Activated CD8-positive, alpha-beta memory T cell treated with anti-CD3 and anti-CD28 coated beads, Interleukin-2, amount 10 ng/mL, durations not matched to agents 7 days and 5 days (primary cell): ENCODE measurements around the gene RNF224. TPM values are rescaled to one million over a fixed set of nuclear protein-coding genes. Genes with fewer than 3 reads are reported as not detected.
"Not testable (repeated sequence)": the region's sequence is repeated elsewhere in the genome, so short reads cannot be mapped to it uniquely, and the experiment has no call there.

Experiments
- ATAC-seq: fragments of 150-1000 bp; cut with Tn5 transposase; one replicate; pipeline ENCODE4 v1.10.0; 2021; ENCODE audit warnings: moderate library complexity
- CTCF ChIA-PET: fragments of 350-600 bp; sonication (Branson Sonifier 250); formaldehyde crosslinking; loops from one replicate; lab custom pipeline; 2021; ENCODE audit warnings: antibody characterized with exemption; lab: Charles Lee
- DNase-seq: peaks from one replicate; pipeline ENCODE4 v3.0.0-alpha.2; 2020
- H3K27ac Mint-ChIP-seq: one replicate; pipeline ENCODE4 v1.8.0; 2021; ENCODE audit warnings: mild to moderate bottlenecking, mixed read lengths
- H3K27me3 Mint-ChIP-seq: one replicate; pipeline ENCODE4 v1.8.0; 2021; ENCODE audit warnings: mixed read lengths
- H3K36me3 Mint-ChIP-seq: one replicate; pipeline ENCODE4 v1.8.0; 2021; ENCODE audit warnings: mild to moderate bottlenecking, mixed read lengths
- H3K4me1 Mint-ChIP-seq: one replicate; pipeline ENCODE4 v1.8.0; 2021; ENCODE audit warnings: mixed read lengths
- H3K4me3 Mint-ChIP-seq: one replicate; pipeline ENCODE4 v1.8.0; 2021; ENCODE audit warnings: mild to moderate bottlenecking, moderate library complexity, mixed read lengths
- H3K9me3 Mint-ChIP-seq: one replicate; pipeline ENCODE4 v1.8.0; 2022; ENCODE audit warnings: low read depth, mixed read lengths
- total RNA-seq, 2 experiments: library from RNA; stranded (reverse); gene quantifications; one replicate each; pipeline ENCODE4 v1.2.3, GENCODE V29; 2021

RNF224 gene
- total RNA-seq, 2 experiments from 2014 or later: not detected

DNA sequence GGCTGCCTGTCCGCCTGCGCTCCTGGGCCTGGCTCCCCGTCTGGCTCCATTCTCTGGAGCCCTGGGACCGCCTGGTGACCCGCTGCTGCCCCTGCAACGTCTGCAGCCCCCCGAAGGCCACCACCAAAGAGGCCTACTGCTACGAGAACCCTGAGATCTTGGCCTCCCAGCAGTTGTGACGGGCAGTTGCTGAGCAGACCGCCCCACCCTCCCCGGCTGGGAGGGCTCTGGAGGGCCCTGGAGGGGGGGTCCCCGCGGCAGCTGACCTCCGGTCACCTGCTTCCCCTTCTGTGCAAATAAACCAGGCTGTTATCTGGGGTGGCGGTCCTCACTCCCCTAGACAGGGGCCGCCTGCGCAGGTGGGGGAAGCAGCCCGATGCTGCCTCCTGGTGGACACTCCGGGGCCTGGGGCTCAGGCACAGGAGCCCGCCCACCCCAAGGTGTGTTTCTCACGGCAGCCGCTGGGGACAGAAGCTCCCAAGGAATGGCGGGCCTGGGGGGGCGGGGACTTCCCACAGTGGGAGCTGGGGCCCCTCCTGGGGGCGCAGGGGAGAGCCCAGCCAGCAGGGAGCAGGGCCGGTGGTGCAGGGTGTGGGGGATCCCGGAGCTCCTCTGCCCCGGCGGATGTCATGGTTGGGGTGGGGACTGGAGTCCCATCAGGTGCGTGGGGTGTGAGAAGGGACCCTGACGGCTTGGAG, 9.1 kb downstream of the RNF224 start:
- peak; percentile 93 for DNase-seq
- Mint-ChIP-seq H3K4me3 (no peak overlapping the region), H3K4me1 (peaks cover 12% of the 10 kb centered on the region), H3K27ac (no peak overlapping the region), H3K36me3 (peaks cover 4% of the 10 kb centered on the region), H3K27me3 (no peaks in the 10 kb centered on the region), H3K9me3 (no peaks in the 10 kb centered on the region)
- peak; percentile 32 for ATAC-seq
- CTCF ChIA-PET: interaction anchor here (0.5 to 7.1 kb wide), 55 partner anchors 11 to 448 kb away, joined by 3 to 110 read pairs (median 5); partner anchors contain the start of genes ANAPC2, CYSRT1, DPP7 and GRIN1

DNA sequence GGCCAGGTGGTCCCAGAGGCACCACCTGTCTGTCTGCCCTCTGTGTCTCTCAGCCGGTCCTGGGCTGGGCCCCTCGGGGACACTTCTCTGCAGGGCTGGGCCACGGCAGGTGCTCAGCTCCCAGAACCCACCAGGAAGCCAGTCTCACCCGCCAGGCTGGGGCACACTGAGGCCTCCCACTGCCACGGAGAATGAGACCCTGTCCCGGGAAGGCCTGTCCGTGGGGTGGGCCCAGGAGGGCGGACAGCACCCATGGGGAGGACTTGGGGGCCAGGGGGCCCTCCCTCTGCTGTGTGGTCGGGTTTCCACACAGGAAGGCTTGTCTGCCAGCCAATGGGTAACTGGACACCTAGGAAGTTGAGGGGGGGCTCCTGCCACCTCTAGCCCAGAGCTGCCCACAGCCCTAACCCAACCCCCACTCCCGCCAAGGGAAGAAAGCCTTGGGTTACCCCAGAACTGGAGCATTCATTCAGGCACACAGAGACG, 9.7 kb downstream of the RNF224 start:
- no peak overlapping the region for H3K4me3 Mint-ChIP-seq
- CTCF ChIA-PET: interaction anchor here (0.6 to 7.1 kb wide), 52 partner anchors 10 to 449 kb away, joined by 3 to 110 read pairs (median 5); partner anchors contain the start of genes ANAPC2, CYSRT1, DPP7 and GRIN1
- H3K4me1 Mint-ChIP-seq: peaks cover 12% of the 10 kb centered on the region
- H3K36me3 Mint-ChIP-seq: peaks cover 5% of the 10 kb centered on the region
- no peaks in the 10 kb centered on the region for H3K9me3 Mint-ChIP-seq
- ATAC-seq (no peak), DNase-seq (peak; percentile 49)
- no peaks in the 10 kb centered on the region for H3K27me3 Mint-ChIP-seq
- H3K27ac Mint-ChIP-seq: no peak overlapping the region

DNA sequence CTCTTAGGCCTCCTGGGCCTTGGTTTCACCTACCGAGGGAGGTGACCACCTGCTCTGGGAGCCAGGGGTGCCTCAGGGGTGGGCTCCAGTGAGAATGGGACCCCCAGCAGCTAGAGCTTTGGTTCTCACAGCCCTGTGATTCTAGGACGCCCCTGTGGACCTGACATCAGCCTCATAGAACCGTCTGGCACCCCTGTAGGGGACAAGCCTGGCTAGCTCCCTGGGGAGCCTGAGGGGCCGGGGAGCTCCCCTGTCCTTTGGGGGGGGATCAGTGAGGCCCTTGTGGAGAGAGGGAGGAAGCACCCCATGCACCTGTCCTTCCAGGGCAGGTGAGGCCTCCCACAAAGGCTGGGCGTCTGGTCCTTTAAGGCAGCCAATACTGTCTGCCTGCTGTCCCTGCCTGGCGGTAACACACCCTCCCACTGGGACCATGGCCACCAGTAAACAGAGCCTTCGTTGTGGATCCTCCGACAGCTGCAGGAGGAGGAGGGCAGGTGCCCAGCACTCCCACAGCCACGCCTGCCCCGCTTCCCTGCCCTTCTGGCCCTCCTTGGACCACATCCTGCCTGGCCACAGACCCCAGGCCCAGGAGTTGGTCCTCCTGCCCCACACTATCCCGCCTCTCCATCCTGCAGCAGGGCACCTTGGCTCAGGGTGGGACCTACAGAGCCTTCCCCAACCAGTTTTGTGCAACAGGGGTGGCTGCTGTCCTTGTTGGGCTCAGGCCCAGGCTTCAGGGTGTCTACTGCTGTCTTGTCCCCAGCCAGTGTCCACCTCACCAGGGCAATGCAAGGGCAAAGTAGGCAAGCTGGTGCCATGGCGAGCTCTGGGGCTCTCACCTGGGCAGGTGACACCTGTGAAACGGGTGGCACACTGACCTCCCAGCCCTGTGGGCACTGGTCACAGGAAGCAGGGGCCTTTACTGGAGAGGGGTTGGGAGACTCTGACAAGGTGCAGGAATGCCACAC, 10.7 kb downstream of the RNF224 start:
- ATAC-seq (no peak), DNase-seq (no peak)
- CTCF ChIA-PET: interaction anchor here (0.6 to 7.1 kb wide), 17 partner anchors 9 to 447 kb away, joined by 3 to 110 read pairs (median 6); partner anchors contain the start of genes ANAPC2, CYSRT1, DPP7 and NELFB
- Mint-ChIP-seq H3K4me1 (peaks cover 21% of the 10 kb centered on the region), H3K27me3 (no peaks in the 10 kb centered on the region), H3K9me3 (no peaks in the 10 kb centered on the region), H3K36me3 (peaks cover 15% of the 10 kb centered on the region), H3K4me3 (no peak overlapping the region), H3K27ac (no peak overlapping the region)

DNA sequence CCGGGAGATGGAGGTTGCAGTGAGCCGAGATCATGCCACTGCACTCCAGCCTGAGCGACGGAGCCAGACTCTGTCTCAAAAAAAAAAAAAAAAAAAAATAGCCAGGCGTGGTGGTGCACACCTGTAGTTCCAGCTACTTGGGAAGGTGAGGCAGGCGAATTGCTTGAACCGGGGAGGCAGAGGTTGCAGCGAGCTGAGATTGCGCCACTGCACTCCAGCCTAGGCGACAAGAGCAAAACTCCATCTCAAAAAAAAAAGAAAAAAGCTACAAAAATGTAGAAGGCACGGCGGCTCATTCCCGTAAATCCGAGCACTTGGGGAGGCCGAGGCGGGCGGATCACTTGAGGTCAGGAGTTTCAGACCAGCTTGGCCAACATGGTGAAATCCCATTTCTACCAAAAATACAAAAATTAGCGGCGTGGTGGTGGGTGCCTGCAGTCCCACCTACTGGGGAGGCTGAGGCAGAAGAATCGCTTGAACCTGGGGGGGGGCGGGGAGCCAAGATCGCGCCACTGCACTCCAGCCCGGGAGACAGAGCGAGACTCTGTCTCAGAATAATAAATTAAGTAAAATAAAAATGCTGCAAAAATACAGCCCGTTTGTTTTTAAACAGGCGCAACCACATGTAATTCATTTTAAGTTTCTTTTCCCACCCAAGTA, 12.4 kb downstream of the RNF224 start:
- DNase-seq, H3K9me3 Mint-ChIP-seq: not testable (repeated sequence)
- peak overlapping the region; percentile 69 for H3K27ac Mint-ChIP-seq

DNA sequence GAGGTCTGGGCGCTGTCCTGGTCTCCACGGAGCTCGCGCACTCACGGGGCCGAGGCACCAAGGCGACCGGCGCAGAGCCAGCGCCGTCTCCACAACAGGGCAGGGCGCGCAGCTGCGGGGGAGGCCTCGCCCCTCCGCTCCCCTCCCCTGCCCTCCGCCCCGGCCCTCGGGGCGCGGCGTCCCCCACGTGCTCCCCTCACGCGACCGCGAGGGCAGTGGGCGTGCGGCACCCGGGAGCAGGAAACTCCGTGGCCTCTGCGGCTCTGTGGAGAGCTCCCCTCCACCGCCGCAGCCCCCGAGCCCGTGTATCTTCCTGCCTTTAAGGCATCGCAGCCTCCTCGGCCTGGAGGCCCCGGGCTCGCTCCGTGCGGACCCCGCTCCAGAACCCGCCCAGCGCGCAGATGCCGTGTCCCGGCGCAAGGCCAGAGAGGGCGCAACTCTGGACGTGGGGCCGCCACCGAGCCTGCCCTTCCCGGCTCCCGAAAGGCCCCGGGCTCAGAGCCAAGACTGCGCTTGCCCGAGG, 13.1 kb downstream of the RNF224 start:
- H3K27ac Mint-ChIP-seq: peak overlapping the region; percentile 70
- CTCF ChIA-PET: interaction anchor here (0.6 to 7.1 kb wide), 24 partner anchors 10 to 511 kb away, joined by 3 to 110 read pairs (median 5); partner anchors contain the start of genes ANAPC2, CYSRT1, DPP7 and MAN1B1
- DNase-seq: no peak

More for the DNA sequence above, 12.4 kb downstream of the RNF224 start:
- peaks cover 21% of the 10 kb centered on the region for H3K36me3 Mint-ChIP-seq
- CTCF ChIA-PET: interaction anchor here (0.6 to 7.1 kb wide), 20 partner anchors 10 to 440 kb away, joined by 3 to 110 read pairs (median 6); partner anchors contain the start of genes ANAPC2, CYSRT1, DPP7 and MAN1B1
- not testable (repeated sequence) for H3K27me3 Mint-ChIP-seq, ATAC-seq
- H3K4me3 Mint-ChIP-seq: peak overlapping the region; percentile 74
- H3K4me1 Mint-ChIP-seq: peaks cover 31% of the 10 kb centered on the region

DNA sequence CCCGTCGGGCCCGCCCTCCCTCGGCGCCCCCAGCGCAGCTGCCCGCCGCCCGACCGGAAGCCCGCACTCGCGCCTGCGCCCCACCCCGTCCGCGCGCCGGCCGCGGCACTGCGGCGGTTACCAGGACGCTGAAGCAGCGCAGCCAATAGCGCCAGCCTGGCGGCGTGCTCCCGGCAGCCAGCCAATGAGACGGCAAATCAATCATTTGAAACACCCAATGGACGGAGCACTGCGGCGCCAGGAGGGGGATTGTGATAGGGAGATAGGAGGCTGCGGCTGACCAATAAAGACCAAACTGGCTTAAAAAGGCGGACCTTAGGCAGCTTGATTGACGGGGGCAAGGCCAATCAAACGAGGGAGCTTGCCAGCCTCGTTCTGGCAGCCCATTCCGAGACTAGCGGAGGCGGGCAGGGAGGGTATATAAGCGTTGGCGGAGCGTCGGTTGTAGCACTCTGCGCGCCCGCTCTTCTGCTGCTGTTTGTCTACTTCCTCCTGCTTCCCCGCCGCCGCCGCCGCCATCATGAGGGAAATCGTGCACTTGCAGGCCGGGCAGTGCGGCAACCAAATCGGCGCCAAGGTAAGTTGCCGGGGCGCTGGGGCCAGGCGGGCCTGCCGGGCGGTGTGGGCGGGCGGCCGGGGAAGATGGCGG, 13.7 kb downstream of the RNF224 start, which contains the start of gene TUBB4B:
Gene TUBB4B, plus strand, starts transcription at position 447 of the 649 bp plus-strand sequence. Its CDS starts 74 bp downstream, at position 521.
- ATAC-seq: peak; percentile 75
- no peaks in the 10 kb centered on the region for H3K27me3 Mint-ChIP-seq
- H3K4me1 Mint-ChIP-seq: peaks cover 31% of the 10 kb centered on the region
- DNase-seq: peak; percentile 99
- peaks cover 21% of the 10 kb centered on the region for H3K36me3 Mint-ChIP-seq
- H3K27ac Mint-ChIP-seq: peak within 1 kb of the TSS; percentile 90
- H3K9me3 Mint-ChIP-seq: no peaks in the 10 kb centered on the region
- CTCF ChIA-PET: interaction anchor here (0.6 to 7.1 kb wide), 23 partner anchors 11 to 511 kb away, joined by 3 to 110 read pairs (median 5); partner anchors contain the start of genes ANAPC2, CYSRT1, DPP7 and MAN1B1
- peak within 1 kb of the TSS; percentile 82 for H3K4me3 Mint-ChIP-seq

More for the DNA sequence above, 13.1 kb downstream of the RNF224 start:
- ATAC-seq: peak; percentile 22
- no peaks in the 10 kb centered on the region for H3K9me3 Mint-ChIP-seq
- H3K4me3 Mint-ChIP-seq: peak overlapping the region; percentile 74
- no peaks in the 10 kb centered on the region for H3K27me3 Mint-ChIP-seq
- H3K4me1 Mint-ChIP-seq: peaks cover 31% of the 10 kb centered on the region
- peaks cover 21% of the 10 kb centered on the region for H3K36me3 Mint-ChIP-seq

DNA sequence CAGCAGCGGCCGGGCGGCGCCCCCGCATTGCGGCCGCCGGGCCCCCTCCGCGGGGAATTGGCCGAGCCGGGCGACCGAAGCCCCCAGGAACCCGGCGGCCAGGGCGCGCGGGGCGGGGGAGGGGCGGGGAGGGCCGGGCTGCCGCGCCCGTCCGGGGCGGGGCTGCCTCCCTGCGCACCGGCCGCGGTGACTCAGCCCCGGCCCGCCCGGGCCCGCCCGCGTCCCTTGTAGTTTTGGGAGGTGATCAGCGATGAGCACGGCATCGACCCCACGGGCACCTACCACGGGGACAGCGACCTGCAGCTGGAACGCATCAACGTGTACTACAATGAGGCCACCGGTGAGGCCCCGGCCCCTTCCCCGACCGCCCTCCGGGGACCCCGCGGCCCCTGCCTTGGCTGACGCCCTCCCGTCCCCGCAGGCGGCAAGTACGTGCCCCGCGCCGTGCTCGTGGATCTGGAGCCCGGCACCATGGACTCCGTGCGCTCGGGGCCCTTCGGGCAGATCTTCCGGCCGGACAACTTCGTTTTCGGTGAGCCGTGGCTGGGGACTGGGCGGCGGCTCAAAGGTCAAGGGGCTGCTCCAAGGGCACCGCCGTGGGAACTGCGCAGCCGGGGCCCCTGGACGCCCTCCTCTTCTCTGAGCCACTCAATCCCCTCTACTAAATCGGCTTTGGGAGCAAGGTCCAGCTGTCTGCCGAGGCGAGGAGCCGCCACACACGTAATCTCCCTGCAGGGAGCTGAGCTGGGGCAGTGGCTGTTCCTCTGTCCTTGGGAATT, 14.4 kb downstream of the RNF224 start:
- Mint-ChIP-seq H3K4me1 (peaks cover 31% of the 10 kb centered on the region), H3K36me3 (peaks cover 21% of the 10 kb centered on the region), H3K27me3 (no peaks in the 10 kb centered on the region), H3K9me3 (no peaks in the 10 kb centered on the region), H3K27ac (peak overlapping the region; percentile 56), H3K4me3 (peak overlapping the region; percentile 82)
- ATAC-seq (peak; percentile 18), DNase-seq (peak; percentile 81)
- CTCF ChIA-PET: interaction anchor here (0.9 to 6.1 kb wide), 11 partner anchors 13 to 441 kb away, joined by 3 to 110 read pairs (median 8); partner anchors contain the start of genes CYSRT1, NDOR1, NELFB and RNF208

DNA sequence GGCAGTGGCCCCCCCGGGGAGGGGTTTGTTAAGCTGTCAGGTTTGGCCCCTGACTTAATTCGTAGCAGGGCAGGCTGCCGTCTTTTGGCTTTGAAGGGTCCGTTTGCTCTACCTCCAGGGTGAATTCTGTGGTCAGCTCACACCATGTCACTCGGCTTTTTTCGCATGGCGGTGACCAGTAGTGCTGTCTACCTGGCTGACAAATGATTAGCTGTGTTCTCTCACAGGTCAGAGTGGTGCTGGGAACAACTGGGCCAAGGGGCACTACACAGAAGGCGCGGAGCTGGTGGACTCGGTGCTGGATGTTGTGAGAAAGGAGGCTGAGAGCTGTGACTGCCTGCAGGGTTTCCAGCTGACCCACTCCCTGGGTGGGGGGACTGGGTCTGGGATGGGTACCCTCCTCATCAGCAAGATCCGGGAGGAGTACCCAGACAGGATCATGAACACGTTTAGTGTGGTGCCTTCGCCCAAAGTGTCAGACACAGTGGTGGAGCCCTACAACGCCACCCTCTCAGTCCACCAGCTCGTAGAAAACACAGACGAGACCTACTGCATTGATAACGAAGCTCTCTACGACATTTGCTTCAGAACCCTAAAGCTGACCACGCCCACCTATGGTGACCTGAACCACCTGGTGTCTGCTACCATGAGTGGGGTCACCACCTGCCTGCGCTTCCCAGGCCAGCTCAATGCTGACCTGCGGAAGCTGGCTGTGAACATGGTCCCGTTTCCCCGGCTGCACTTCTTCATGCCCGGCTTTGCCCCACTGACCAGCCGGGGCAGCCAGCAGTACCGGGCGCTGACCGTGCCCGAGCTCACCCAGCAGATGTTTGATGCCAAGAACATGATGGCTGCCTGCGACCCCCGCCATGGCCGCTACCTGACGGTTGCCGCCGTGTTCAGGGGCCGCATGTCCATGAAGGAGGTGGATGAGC, 15.2 kb downstream of the RNF224 start:
- peaks cover 21% of the 10 kb centered on the region for H3K36me3 Mint-ChIP-seq
- peak overlapping the region; percentile 82 for H3K4me3 Mint-ChIP-seq
- ATAC-seq (no peak), DNase-seq (peak; percentile 58)
- H3K27me3 Mint-ChIP-seq: no peaks in the 10 kb centered on the region
- H3K4me1 Mint-ChIP-seq: peaks cover 31% of the 10 kb centered on the region
- CTCF ChIA-PET: interaction anchor here (1.0 to 6.1 kb wide), 5 partner anchors 12 to 213 kb away, joined by 3 to 46 read pairs (median 3); partner anchors contain the start of genes NELFB and RNF224
- peak overlapping the region; percentile 66 for H3K27ac Mint-ChIP-seq
- H3K9me3 Mint-ChIP-seq: no peaks in the 10 kb centered on the region

DNA sequence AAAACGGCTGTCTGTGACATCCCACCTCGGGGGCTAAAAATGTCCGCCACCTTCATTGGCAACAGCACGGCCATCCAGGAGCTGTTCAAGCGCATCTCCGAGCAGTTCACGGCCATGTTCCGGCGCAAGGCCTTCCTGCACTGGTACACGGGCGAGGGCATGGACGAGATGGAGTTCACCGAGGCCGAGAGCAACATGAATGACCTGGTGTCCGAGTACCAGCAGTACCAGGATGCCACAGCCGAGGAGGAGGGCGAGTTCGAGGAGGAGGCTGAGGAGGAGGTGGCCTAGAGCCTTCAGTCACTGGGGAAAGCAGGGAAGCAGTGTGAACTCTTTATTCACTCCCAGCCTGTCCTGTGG, 15.9 kb downstream of the RNF224 start:
- not testable (repeated sequence) for H3K27ac Mint-ChIP-seq, ATAC-seq, H3K27me3 Mint-ChIP-seq

More for the DNA sequence above, 15.9 kb downstream of the RNF224 start:
- not testable (repeated sequence) for H3K9me3 Mint-ChIP-seq, DNase-seq
- CTCF ChIA-PET: interaction anchor here (1.0 to 6.1 kb wide), 5 partner anchors 11 to 214 kb away, joined by 3 to 46 read pairs (median 3); partner anchors contain the start of genes NELFB and RNF224
- Mint-ChIP-seq H3K36me3 (peaks cover 21% of the 10 kb centered on the region), H3K4me1 (peaks cover 29% of the 10 kb centered on the region), H3K4me3 (peak overlapping the region; percentile 30)
